GM18519 (cell line): ENCODE data around the gene NR3C2.
"Not testable (repeated sequence)": the region's sequence is repeated elsewhere in the genome, so short reads cannot be mapped to it uniquely, and the experiment has no call there.

Source experiments
- ATAC-seq: cut with Tn5 transposase; IDR thresholded peaks from one replicate; pipeline ENCODE4 v1.9.1; 2021; ENCODE audit warnings: mild to moderate bottlenecking, moderate library complexity; ENCODE audit not compliant: unreplicated experiment, low FRiP score

Gene NR3C2

DNA sequence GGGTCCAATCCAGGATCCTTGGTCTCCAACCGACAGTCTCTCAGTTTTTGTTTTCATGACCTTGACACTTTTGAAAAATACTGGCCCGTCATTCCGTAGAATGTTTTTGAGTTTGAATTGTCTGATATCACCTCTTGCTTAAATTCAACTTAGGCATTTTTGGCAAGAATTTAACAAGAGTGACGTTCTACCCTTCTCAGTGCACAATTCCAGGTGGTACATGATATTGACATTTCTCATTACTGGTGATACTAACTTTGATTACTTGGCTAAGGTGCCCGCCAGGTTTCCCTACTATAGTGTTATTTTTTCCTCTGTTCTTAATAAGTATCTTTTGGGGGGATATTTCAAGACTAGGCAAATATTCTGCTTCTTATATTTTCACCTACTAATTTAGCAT, 215.1 kb downstream of the NR3C2 start:
- ATAC-seq = no peak

DNA sequence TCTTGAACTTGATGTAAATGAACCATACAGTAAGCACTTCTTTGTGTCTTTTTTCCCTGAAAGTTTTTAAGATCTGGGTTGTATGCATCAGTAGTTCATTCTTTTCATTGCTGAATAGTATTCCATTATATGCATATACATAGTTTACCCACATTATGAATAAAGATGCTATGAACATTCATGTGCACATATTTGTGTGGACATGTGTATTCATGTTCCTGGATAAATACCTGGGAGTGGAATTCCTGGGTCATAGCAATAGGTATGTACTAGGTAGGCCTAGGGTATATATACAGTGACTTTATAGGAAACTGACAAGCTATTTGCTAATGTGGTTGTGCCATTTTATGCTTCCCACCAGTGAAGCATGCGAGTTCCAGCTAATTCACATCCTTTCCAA, 215.9 kb downstream of the NR3C2 start:
- no peak for ATAC-seq

DNA sequence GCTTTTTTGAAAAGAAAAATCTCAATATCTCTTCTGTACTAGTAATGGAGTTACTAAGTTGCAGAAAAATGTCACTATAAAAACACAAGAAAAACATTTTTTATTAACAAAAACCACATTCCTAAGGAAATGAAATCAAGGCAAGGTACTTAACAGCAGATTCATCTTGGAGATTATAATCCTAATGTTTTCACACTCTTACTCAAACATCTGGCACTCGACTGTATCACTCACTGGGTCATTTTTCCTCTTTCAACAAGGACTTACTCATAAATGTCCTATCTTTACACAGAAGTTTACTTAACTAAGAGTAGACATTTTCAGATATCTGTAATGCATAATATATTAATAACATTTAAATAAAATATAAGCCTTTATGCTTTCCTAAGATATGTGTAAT, 216.6 kb downstream of the NR3C2 start:
- ATAC-seq = no peak

DNA sequence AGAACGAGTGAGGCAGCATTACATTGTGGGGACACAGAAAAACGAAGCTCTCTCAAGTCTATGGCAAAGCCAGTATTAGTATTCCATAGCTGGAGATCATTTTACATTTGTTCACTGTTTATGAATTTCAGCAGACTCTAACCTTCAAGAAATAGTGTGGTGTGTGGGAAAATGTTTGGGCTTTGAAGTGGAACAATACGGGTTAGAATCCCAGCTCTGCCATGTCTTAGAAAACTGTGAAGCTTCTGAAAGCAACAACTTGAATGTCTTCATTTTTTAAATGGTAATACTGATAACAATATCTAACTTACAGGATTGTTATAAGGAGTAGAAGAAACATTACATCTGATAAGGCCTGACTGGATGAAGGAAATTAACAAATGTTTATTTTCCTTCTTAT, 217.7 kb downstream of the NR3C2 start:
- ATAC-seq = no peak

DNA sequence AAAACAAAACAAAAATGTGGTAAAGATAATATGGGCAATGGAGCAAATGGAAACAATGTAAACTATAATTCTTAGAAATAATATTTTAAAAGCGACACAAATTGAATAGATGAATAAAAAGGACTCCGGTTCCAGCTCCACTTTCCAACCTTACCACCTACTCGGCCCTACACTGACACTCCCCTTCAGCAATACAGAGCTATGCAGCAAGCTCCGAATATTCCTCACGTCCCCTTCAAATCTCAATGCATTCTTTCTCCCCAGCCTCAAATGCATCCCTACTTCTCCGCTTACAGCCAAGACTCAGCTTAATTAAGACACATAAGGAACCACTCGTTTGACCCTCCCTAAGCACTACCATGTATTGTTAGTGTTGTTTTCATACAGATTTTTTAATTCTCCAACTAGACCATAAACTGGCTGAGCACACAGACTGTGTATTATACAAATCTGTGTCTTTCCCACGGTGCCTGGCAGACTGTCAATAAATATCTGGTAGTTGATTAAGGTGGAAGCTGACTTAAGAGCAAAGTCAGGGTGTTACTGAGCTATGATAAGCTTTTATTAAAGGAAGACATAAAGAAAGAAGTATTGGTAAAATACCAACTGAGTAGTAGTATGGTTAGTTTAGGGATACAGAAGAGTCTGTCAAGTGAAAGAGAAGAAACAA, 219.1 kb downstream of the NR3C2 start:
- no peak for ATAC-seq

DNA sequence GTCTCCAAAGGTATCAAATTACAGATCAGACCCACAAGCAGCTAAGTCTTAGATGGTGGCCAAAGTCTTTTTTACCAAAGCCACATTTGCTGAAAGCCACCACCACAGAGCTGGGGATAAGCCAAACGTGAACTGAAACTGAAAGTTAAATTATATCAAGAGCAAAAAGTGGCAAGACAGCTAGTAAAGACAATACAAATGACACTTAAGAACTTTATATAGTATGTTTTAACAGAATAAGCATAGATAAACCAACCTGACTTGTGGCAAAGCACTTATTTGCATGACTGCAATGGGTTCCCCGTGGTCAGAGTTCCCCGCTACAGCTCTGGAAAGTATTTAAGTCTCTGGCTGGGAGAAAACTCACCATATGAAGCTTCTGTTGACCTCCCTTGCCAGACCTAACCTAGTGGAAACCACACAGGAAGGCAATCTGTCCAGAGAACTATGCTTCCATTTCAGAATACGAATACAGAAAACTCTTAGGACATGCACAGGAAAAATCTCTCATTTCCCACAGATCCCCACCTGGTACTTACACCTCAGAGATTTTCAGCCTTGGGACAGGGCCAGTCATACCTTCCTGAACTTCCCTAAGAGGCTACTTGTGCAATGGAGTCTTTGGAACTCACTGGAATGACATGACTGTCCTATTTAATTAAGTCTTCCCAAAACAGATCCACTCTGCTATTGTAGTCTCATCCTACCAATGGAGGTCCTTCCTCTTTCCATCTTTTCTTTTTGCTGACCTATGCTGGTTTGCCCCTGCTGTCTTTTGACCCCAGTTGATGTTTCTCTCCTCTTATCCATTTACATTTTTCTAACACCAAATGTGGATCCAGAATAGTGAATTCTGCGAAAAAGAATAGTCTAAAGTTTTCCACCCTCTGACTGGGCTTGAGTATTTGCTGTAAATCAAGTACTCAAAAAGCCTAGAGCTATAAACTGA, 225.1 kb downstream of the NR3C2 start:
- peak; percentile 87 for ATAC-seq

DNA sequence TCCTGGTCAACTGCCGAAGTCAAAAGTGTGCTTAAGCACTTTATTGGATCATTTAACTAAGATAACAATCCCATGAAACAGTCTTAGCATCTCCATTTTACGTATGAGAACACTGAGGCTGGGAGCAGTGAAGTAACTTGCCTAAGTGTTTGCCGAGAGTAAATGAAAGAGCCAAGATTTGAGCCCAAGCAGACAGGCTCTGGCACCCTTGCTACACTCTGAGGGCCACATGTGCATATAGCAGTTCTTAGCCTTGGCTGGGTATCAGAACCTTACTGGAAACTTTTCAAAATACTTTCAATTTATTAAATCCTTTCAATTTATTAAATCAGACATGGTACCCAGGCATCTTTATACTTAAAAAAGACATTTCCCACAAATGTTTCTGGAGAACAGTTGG, 225.9 kb downstream of the NR3C2 start:
- no peak for ATAC-seq

DNA sequence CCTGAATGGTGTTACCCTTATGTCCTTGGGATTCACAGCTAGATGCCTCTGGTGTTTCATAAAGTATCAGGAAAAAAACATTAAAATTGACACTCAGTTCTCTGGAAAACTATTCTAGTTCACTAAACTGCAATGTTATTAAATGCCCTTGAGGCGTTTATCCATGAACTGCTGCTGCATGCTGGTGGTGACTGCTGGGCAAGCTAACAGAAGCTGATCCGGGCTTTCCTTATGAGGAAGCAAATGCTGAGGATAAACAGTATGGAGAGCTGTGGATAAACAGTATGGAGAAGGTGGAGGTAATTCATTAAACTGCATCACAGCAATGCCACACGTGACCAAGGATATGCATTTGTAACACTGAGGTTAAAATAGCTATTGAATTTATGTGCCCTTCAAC, 227.0 kb downstream of the NR3C2 start:
- ATAC-seq = no peak

DNA sequence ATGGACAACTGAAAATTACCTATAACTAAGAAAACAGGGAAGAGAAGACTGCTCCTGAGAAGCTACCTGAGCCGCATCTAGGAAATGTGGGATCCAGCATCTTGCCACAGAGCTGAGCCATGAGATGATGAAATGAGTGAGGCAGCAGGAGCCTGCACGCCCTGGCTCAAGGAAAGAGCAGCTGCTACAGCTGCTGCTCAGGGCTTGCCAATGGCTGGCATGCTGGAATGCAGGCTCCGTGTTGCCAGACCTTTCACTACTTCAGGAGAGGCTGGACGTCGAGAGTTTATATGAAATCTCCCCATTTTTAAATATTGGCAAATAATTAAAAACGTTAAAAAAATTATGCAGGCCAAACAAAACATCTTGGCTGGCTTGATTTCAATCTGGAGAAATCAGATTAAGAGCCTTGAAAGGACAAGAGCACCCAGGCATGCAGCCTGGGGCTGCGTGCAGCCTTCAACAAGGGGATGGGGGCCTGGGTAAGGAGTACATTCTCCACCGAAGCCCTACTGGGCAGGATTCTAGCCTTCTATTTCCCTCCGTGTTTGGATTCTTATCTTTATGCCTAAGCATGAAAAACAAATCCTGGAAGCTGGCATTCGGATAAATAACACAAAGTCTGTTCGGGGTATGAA, 227.6 kb downstream of the NR3C2 start:
- no peak for ATAC-seq

DNA sequence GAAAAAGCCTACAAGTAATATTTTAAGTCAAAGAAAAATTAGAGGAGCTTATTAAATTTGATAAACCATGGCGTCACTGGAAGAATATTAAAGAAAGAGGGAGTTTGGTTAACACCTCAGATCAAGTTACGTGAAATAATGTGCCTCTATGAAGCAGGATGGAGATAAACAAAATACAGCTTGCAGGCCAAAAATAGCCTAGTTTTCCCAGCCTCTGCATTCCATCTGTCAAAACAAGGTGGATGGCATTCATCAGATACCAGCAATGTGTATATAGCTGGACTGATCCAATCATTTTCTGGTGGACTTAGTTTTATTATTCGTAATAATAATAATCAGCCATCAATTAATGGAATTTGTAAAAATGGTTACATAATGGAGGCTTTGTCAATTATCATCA, 230.7 kb downstream of the NR3C2 start:
- no peak for ATAC-seq

DNA sequence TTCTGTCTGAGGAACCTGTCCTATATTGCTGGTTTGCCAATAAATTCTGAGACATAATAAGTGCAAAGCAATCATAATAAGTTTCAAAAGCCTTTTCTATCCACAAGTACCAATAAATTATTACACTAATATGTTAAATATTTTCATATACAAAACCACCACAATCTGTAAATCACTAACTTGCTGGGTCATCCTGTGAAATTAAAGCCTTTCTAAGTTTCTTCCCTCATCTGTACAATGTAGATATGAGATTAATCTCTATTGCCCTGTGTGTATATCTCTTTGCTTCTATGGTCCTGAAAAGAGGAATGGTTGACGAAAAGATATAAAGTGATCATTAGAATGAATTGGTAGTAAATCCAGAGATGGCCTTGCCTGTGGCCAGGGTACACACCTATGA, 231.6 kb downstream of the NR3C2 start:
- no peak for ATAC-seq

DNA sequence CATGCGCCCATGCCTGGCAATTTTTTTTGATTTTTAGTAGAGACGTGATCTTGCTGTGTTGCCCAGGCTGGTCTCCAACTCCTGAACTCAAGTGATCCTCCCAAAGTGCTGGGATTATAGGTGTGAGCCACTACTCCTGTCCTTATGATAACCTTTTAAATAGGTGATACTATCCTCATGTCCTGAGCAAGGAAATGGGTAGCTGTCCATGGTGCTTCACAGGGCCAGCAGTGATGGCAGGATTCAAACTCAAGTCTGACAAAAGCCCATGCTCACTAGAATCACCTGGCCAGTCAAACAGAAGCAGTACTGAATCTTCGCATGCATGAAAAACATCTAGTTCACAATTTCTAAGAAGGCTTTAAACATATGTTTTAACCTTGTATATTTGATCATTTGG, 235.1 kb downstream of the NR3C2 start:
- no peak for ATAC-seq

DNA sequence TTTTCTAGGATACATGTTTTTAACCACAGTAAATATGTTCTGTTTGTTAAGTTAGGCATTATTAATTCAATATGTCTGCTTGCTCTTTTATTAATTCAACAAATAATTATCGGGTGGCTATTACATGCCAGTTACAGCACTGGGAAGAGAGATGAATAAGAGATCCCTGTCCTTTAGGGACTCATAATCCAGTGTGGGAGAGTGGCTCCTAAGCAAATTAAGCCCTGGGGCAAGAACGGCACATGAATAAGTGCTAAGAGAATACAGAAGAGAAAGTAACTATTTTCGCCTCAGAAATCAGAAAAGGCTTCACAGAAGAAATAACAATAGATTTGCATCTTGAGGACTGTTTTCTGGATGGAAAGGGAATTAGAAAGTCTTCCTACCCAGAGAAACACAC, 236.7 kb downstream of the NR3C2 start:
- ATAC-seq = no peak

DNA sequence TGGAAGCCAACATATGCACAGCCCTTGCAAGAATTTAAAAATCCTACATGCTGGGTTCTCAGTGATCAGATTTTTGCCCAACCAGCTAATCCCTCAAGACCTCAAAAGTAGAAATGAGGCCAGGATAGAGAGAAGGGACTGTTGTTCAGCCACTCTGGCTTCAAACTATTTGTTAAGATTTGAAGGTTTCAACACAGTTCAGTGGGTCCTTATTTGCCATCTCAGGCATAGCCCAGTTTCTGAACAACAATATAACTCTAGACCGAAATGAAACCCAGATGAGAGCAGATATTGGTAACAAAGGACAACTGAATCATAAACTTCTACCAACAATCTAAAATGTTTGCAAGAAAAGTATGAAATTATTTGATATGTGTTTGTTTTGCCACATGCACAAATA, 237.3 kb downstream of the NR3C2 start:
- no peak for ATAC-seq

DNA sequence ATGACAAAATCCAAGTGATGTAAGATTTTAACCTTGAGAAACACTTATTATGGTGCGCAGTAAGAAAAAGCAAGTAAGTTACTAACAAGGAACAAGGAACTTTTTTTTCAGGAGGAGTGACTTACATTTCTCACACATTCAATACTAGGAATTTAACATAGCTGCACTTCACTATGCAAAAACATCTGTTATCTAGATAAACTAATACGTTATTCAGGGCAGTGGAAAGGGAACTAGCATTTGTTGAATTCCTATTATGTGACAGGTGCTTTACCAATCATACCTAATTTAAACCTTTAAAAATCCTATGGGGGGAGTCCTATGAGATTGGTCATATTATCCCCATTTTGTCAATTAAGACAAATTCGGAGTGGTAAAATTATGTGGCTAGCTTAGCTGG, 238.0 kb downstream of the NR3C2 start:
- no peak for ATAC-seq

DNA sequence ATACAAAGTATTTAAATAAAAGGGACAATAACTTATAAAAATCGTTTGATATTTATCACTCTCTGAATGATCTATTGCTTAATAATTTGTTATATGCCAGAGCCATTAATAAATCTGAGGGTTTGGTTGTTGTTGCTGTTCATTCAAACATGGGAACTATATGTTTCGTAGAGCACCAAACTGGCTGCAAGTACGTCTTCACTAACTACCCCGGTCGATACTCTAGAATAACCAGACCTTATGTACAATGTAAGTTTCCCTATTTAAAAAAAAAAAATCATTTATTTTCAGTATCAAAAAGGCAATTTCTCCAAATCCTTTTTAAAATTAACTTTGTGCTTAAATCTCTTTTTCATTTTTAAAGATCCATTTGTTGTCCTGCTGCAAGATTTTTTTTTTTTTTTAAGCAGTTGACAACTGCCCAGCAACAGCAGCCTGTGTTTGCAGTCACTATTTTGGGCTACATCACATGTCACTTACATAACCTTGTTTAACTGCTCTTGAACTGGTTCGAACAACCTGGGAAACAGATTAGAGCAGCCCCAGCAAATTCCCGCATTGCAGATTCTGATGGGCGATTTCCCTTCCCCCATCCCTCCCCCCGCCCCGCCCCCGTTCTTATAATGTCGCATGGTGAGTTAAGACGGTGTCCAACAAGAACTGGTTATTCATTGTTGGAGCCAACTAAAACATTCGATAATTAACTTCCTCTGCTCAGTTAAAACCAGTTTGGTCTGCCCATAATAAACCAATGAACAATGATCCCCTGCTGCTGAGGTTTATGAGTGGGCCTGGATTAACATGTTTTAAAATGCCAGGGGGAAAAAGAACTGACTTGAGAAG, 238.9 kb downstream of the NR3C2 start:
- no peak for ATAC-seq

DNA sequence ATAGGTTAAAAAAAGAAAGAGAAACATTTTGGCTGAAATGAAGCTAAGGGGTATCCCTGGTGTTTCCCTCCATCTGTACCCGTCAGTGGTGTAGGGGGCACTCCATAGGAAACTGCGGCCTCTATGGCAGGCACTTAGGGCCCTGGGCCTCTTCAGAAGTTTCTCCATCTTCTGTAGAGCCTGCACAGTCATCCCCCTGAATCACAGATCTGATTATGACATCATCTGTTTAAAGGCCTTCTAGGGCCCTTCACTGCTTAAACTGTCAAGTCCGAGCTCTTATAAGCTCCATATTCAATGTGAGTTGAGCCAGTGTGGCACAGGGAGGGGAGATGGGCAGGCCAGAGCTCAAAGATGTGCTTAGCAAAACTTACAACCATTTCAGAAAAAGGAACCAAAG, 241.3 kb downstream of the NR3C2 start:
- ATAC-seq = no peak

DNA sequence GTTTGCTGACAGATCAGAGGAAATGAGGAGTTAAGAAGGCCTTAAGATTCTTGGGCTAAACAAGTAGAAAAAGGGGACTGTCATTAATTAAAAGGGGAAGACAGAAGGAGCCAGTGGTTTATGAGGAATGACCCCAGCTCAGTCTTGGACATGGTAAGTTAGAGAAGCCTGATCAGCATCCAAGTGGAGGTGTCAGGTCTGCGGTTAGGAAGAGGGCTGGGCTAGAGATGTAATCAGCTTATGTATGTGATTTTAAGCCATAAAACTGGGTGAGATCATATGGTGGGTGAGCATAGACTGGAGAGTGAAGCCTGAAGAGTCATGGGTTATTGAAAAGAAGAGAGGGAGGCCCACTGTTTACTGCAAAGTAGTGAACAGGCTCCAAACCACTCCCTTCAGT, 246.1 kb downstream of the NR3C2 start:
- ATAC-seq = no peak

DNA sequence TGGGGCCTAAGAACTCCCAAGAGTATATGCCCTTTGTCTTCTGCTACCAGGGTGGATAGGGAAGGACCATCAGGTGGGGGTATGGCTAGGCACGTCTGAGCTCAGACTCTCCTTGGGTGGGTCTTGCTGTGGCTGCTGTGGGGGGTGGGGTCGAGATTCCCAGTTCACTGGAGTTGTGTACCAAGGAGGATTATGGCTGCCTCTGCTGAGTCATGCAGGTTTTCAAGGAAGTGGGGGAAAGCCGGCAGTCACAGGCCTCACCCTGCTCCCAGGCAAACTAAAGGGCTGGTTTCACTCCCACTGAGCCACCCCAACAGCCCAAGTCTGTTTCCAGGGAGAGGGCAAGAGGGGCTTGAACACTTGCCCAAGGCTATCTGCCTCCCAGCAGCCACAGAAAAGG, 249.7 kb downstream of the NR3C2 start:
- no peak for ATAC-seq

DNA sequence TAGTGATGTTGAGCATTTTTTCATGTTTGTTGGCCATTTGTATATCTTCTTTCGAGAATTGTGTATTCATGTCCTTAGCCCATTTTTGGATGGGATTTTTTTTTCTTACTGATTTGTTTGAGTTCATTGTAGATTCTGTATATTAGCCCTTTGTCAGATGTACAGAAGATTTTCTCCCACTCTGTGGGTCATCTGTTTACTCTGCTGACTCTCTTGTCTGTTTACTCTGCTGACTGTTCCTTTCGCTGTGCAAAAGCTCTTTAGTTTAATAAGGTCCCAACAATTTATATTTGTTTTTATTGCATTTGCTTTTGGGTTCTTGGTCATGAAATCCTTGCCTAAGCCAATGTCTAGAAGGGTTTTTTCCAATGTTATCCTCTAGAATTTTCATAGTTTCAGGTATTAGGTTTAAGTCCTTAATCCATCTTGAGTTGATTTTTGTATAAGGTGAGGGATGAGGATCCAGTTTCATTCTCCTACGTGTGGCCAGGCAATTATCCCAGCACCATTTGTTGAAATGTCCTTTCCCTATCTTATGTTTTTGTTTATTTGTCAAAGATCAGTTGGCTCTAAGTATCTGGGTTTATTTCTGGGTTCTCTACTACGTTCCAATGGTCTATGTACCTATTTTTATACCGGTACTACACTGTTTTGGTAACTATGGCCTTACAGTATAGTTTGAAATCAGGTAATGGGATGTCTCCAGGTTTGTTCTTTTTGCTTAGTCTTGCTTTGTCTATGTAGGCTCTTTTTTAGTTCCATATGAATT, 254.6 kb downstream of the NR3C2 start:
- not testable (repeated sequence) for ATAC-seq
